Stromal cell of bone marrow (primary cell): ENCODE results near the gene KMT2B.
"Not testable (repeated sequence)": the region's sequence is repeated elsewhere in the genome, so short reads cannot be mapped to it uniquely, and the experiment has no call there.

Experiments
- DNase-seq: peaks from one replicate; pipeline ENCODE4 v3.0.0-alpha.2; 2012; ENCODE audit warnings: low read depth

Gene KMT2B

GRCh38 chr19:35717665-35718344, at the start of gene KMT2B:
TSS of gene KMT2B (plus strand) at chr19:35718003. CDS start at chr19:35718019, 16 bp downstream.
- no peak for DNase-seq

GRCh38 chr19:35669566-35669965, 48.2 kb upstream of the KMT2B start:
- no peak for DNase-seq

GRCh38 chr19:35669974-35670373, 47.8 kb upstream of the KMT2B start:
- DNase-seq = no peak

- no peak for DNase-seq
Measured at GRCh38 chr19:35670686-35671085, 47.1 kb upstream of the KMT2B start.

- DNase-seq = no peak
Measured at GRCh38 chr19:35671818-35672217, 46.0 kb upstream of the KMT2B start.

GRCh38 chr19:35673121-35673804, 44.5 kb upstream of the KMT2B start:
- DNase-seq = peak; percentile 29

- DNase-seq = no peak
Measured at GRCh38 chr19:35675589-35676140, 42.1 kb upstream of the KMT2B start.

GRCh38 chr19:35689836-35690235, 28.0 kb upstream of the KMT2B start:
- no peak for DNase-seq

GRCh38 chr19:35691106-35691505, 26.7 kb upstream of the KMT2B start:
- not testable (repeated sequence) for DNase-seq

GRCh38 chr19:35692010-35692409, 25.8 kb upstream of the KMT2B start:
- DNase-seq = no peak

GRCh38 chr19:35693422-35693821, 24.4 kb upstream of the KMT2B start:
- no peak for DNase-seq

GRCh38 chr19:35693835-35694599, 23.8 kb upstream of the KMT2B start:
- DNase-seq = peak; percentile 76

- no peak for DNase-seq
Measured at GRCh38 chr19:35695895-35696422, 21.8 kb upstream of the KMT2B start.

- no peak for DNase-seq
Measured at GRCh38 chr19:35696835-35697234, 21.0 kb upstream of the KMT2B start.

- peak; percentile 98 for DNase-seq
Measured at GRCh38 chr19:35702223-35703012, 15.4 kb upstream of the KMT2B start.

GRCh38 chr19:35703343-35703742, 14.5 kb upstream of the KMT2B start:
- no peak for DNase-seq

GRCh38 chr19:35704218-35704617, 13.6 kb upstream of the KMT2B start, which contains the start of gene ZBTB32:
TSS of gene ZBTB32 (plus strand) at chr19:35704558. CDS start at chr19:35714627, 10,069 bp downstream.
- DNase-seq = peak; percentile 27

GRCh38 chr19:35708391-35708790, 9.4 kb upstream of the KMT2B start:
- no peak for DNase-seq

- DNase-seq = no peak
Measured at GRCh38 chr19:35710784-35711723, 6.7 kb upstream of the KMT2B start.
